Measurements from ENCODE around the gene D2HGDH.
"Not testable (repeated sequence)": the region's sequence is repeated elsewhere in the genome, so short reads cannot be mapped to it uniquely, and the experiment has no call there.

The D2HGDH gene

GRCh38 chr2:241791385-241791784, 57.0 kb downstream of the D2HGDH start:
- DNase-seq (ENCODE audit: low read depth in 1 of 2, low spot score in 1 of 2) = not testable (repeated sequence)

GRCh38 chr2:241793385-241793784, 59.0 kb downstream of the D2HGDH start:
- no peak for DNase-seq (ENCODE audit: low read depth in 1 of 2, low spot score in 1 of 2)

GRCh38 chr2:241794250-241794823, 59.9 kb downstream of the D2HGDH start:
- DNase-seq (ENCODE audit: low read depth in 1 of 2, low spot score in 1 of 2) = no peak

GRCh38 chr2:241795021-241795999, 60.9 kb downstream of the D2HGDH start:
- no peak for DNase-seq (ENCODE audit: low read depth in 1 of 2, low spot score in 1 of 2)

GRCh38 chr2:241796209-241796608, 61.8 kb downstream of the D2HGDH start:
- no peak for DNase-seq (ENCODE audit: low read depth in 1 of 2, low spot score in 1 of 2)

- DNase-seq (ENCODE audit: low read depth in 1 of 2, low spot score in 1 of 2) = peak in 1 of 2 donors; percentile 3
Measured at GRCh38 chr2:241796610-241797138, 62.2 kb downstream of the D2HGDH start.

GRCh38 chr2:241797441-241798080, 63.1 kb downstream of the D2HGDH start:
- peak in 1 of 2 donors; percentile 3 for DNase-seq (ENCODE audit: low read depth in 1 of 2, low spot score in 1 of 2)

GRCh38 chr2:241798081-241798630, 63.7 kb downstream of the D2HGDH start:
- DNase-seq (ENCODE audit: low read depth in 1 of 2, low spot score in 1 of 2) = peak in 1 of 2 donors; percentile 2

GRCh38 chr2:241798631-241799521, 64.4 kb downstream of the D2HGDH start:
- DNase-seq (ENCODE audit: low read depth in 1 of 2, low spot score in 1 of 2) = peak in 1 of 2 donors; percentile 1

GRCh38 chr2:241799522-241800197, 65.2 kb downstream of the D2HGDH start:
- peak in 1 of 2 donors; percentile 1 for DNase-seq (ENCODE audit: low read depth in 1 of 2, low spot score in 1 of 2)

- DNase-seq (ENCODE audit: low read depth in 1 of 2, low spot score in 1 of 2) = not testable (repeated sequence)
Measured at GRCh38 chr2:241800198-241800903, 65.9 kb downstream of the D2HGDH start.

- no peak for DNase-seq (ENCODE audit: low read depth in 1 of 2, low spot score in 1 of 2)
Measured at GRCh38 chr2:241801611-241802420, 67.4 kb downstream of the D2HGDH start.

- DNase-seq (ENCODE audit: low read depth in 1 of 2, low spot score in 1 of 2) = no peak
Measured at GRCh38 chr2:241802421-241803318, 68.2 kb downstream of the D2HGDH start.

- DNase-seq (ENCODE audit: low read depth in 1 of 2, low spot score in 1 of 2) = no peak
Measured at GRCh38 chr2:241803387-241804325, 69.2 kb downstream of the D2HGDH start.

GRCh38 chr2:241804326-241805229, 70.1 kb downstream of the D2HGDH start:
- no peak for DNase-seq (ENCODE audit: low read depth in 1 of 2, low spot score in 1 of 2)
